Liver (tissue), 9 donors: ENCODE measurements around the gene NOC2L. TPM values are rescaled to one million over a fixed set of nuclear protein-coding genes. Genes with fewer than 3 reads are reported as not detected.

ENCODE experiments used
- DNase-seq: peaks from one replicate; pipeline ENCODE4 v3.0.0-alpha.2; 2017; ENCODE audit warnings: low spot score
- H3K27ac ChIP-seq, 2 donors: one replicate each; pipeline ENCODE4 v1.7.0; 2013; ENCODE audit warnings: inconsistent platforms in 2 of 2, low read length in 2 of 2, control low read depth in 1 of 2, low read depth in 1 of 2, mild to moderate bottlenecking in 1 of 2
- H3K27me3 ChIP-seq, 4 donors: one replicate each; pipeline versions ENCODE4 v1.6.1 to v1.7.0; 2013; ENCODE audit warnings: low read length in 3 of 4, inconsistent platforms in 1 of 4, mild to moderate bottlenecking in 1 of 4, moderate library complexity in 1 of 4; ENCODE audit not compliant: control insufficient read depth in 4 of 4, insufficient read depth in 4 of 4
- H3K36me3 ChIP-seq, 4 donors: one replicate each; pipeline versions ENCODE4 v1.6.1 to v1.7.0; 2013; ENCODE audit warnings: low read length in 3 of 4, mild to moderate bottlenecking in 3 of 4, low read depth in 1 of 4, moderate library complexity in 1 of 4; ENCODE audit not compliant: control insufficient read depth in 4 of 4, insufficient read depth in 3 of 4
- H3K4me1 ChIP-seq, 4 donors: one replicate each; pipeline versions ENCODE4 v1.6.1 to v1.7.0; 2013; ENCODE audit warnings: low read length in 3 of 4, mild to moderate bottlenecking in 3 of 4, moderate library complexity in 1 of 4; ENCODE audit not compliant: control insufficient read depth in 4 of 4, insufficient read depth in 4 of 4
- H3K4me3 ChIP-seq, 3 donors: one replicate each; pipeline versions ENCODE4 v1.6.1 to v1.7.0; 2013; ENCODE audit warnings: low read length in 3 of 3, control low read depth in 1 of 3, low read depth in 1 of 3, mild to moderate bottlenecking in 1 of 3
- H3K9ac ChIP-seq, 2 donors: one replicate each; pipeline ENCODE4 v1.7.0; 2013; ENCODE audit warnings: low read length in 2 of 2, mild to moderate bottlenecking in 2 of 2, moderate library complexity in 2 of 2, control low read depth in 1 of 2, low read depth in 1 of 2
- H3K9me3 ChIP-seq, 4 donors: one replicate each; pipeline versions ENCODE4 v1.6.1 to v1.7.0; 2013; ENCODE audit warnings: low read length in 3 of 4; ENCODE audit not compliant: control insufficient read depth in 4 of 4
- FOXA1 ChIP-seq: IDR thresholded peaks from 2 replicates; pipeline ENCODE4 v1.6.1; 2016; ENCODE audit warnings: antibody characterized with exemption
- FOXA2 ChIP-seq: IDR thresholded peaks from 2 replicates; pipeline ENCODE4 v1.6.1; 2016; ENCODE audit warnings: antibody characterized with exemption
- GABPA ChIP-seq, 2 donors: IDR thresholded peaks in 1 of 2; conservative IDR thresholded peaks in 1 of 2; 2 replicates each; pipeline ENCODE4 v1.6.1; 2016; ENCODE audit warnings: antibody characterized with exemption in 2 of 2, mild to moderate bottlenecking in 1 of 2, moderate library complexity in 1 of 2
- HNF4A ChIP-seq, 2 donors: conservative IDR thresholded peaks; 2 replicates each; pipeline ENCODE4 v1.6.1; 2016; ENCODE audit warnings: antibody characterized with exemption in 2 of 2, mild to moderate bottlenecking in 2 of 2
- HNF4G ChIP-seq: IDR thresholded peaks from 2 replicates; pipeline ENCODE4 v1.6.1; 2016; ENCODE audit warnings: antibody characterized with exemption
- MAX ChIP-seq: IDR thresholded peaks from 2 replicates; pipeline ENCODE4 v1.6.1; 2016; ENCODE audit warnings: antibody characterized with exemption
- NR2F2 ChIP-seq: IDR thresholded peaks from 2 replicates; pipeline ENCODE4 v1.6.1; 2016; ENCODE audit warnings: antibody characterized with exemption
- RAD21 ChIP-seq, 2 donors: IDR thresholded peaks; 2 replicates each; pipeline ENCODE4 v1.6.1; 2016; ENCODE audit warnings: antibody characterized with exemption in 2 of 2, mild to moderate bottlenecking in 2 of 2
- REST ChIP-seq: IDR thresholded peaks from 2 replicates; pipeline ENCODE4 v1.6.1; 2016; ENCODE audit warnings: antibody characterized with exemption, mild to moderate bottlenecking
- SP1 ChIP-seq: IDR thresholded peaks from 2 replicates; pipeline ENCODE4 v1.6.1; 2018; ENCODE audit warnings: antibody characterized with exemption, mild to moderate bottlenecking
- TAF1 ChIP-seq: conservative IDR thresholded peaks from 2 replicates; pipeline ENCODE4 v1.6.1; 2016; ENCODE audit warnings: antibody characterized with exemption, mild to moderate bottlenecking
- YY1 ChIP-seq: IDR thresholded peaks from 2 replicates; pipeline ENCODE4 v1.6.1; 2016; ENCODE audit warnings: antibody characterized with exemption, mild to moderate bottlenecking
- WGBS: extraction: QIAGEN DNeasy Blood & Tissue Kit; methylation state at CpG from one replicate; pipeline ENCODE4 v1.1.7; 2013; 5-methylcytosine and 5-hydroxymethylcytosine counted together
- polyA plus RNA-seq, 2 donors: library from polyadenylated mRNA; stranded (reverse) in 1 of 2; unstranded in 1 of 2; fragments of 200-250 nt in 1 of 2; fragments of >200 nt in 1 of 2; fragmentation: Nextera tagmentation in 1 of 2; extraction: Ambion mirVana in 1 of 2; gene quantifications; one replicate each; pipeline versions ENCODE4 v1.2.1 to v1.2.3, GENCODE V29; 2013 to 2015
- total RNA-seq, 2 donors: library from RNA; depleted of rRNA; stranded (reverse); fragments of >200 nt; gene quantifications; one replicate each; pipeline ENCODE4 v1.2.3, GENCODE V29; 2014
- TF ChIP-seq, protein P1 (sequence below): IDR thresholded peaks from 2 replicates; pipeline ENCODE4 v1.6.1; 2016; ENCODE audit warnings: antibody characterized with exemption
- TF ChIP-seq, protein P2 (sequence below): IDR thresholded peaks from 2 replicates; pipeline ENCODE4 v1.6.1; 2016; ENCODE audit warnings: antibody characterized with exemption
- donor health status: healthy.
- donor health status: healthy.
- donor health status: healthy.
- donor health status: healthy.
- donor health status: healthy.

NOC2L gene
- total and polyA plus RNA-seq, 4 donors = 17.1 to 34.5 (median 30.0) TPM

DNA sequence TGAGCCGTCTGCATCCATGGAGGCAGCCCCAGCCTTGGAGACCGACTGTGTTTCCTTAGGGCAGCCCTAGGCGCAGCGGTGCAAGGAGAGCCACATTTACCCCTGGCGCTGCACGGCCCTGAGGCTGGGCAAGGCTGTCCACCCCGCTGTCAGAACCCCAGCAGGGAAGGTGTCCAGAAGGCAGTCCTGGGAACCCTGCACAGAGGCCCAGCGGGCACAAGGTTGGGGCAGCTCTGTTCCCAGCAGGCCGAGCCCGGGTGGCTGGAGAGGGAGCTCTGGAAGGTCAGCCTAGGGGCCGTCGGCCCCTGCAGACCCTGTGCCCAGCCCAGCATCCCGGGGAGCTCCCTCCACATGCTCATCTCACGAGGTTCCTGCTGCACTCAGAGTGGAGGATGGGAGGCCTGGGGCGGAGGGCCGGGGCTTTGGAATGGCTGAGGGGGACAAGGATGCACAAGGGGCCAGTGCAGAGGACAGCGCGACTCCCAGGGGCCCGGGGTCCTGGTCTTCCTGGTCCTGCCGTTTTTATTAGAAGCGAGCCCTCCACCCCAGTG, 55.3 kb downstream of the NOC2L start (continued):
- TF ChIP-seq, protein P1, sequence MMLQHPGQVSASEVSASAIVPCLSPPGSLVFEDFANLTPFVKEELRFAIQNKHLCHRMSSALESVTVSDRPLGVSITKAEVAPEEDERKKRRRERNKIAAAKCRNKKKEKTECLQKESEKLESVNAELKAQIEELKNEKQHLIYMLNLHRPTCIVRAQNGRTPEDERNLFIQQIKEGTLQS = no peak
- TF ChIP-seq RAD21 (IDR thresholded peaks at IDR 0.05) = no peak
- no peak for TF ChIP-seq FOXA1
- no peak for TF ChIP-seq GABPA (IDR thresholded peaks at IDR 0.05 in 1 of 2, conservative IDR thresholded peaks at IDR 0.05 in 1 of 2)

DNA sequence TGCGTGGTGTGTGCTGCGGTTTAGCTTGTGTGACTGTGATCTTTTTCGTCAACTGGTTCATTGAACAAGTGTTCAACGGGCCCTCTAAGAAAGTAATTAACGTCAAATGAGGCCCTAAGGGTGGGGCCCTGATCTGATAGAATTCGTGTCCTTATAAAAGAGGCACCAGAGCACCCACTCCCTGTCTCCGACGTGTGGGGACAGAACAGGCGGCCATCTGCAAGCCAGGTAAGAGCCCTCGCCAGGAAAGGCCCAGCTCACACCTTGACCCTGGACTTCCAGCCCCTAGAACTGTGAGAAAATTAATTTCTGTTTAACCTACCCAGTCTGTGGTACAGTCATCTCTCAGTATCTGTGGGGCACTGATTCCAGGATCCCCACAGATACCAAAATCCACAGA, 55.8 kb downstream of the NOC2L start:
- Histone ChIP-seq H3K27me3 (peaks cover 0 to 3% (median under 1%) of the 10 kb centered on the region in 4 donors), H3K36me3 (no peaks in the 10 kb centered on the region), H3K9ac (no peak overlapping the region), H3K4me3 (no peak overlapping the region), H3K9me3 (no peaks in the 10 kb centered on the region), H3K4me1 (peaks cover 0 to 3% (median 2%) of the 10 kb centered on the region in 4 donors), H3K27ac (no peak overlapping the region)
- no peak for TF ChIP-seq TAF1
- TF ChIP-seq YY1 = no peak
- TF ChIP-seq FOXA1 = no peak
- TF ChIP-seq MAX = no peak
- TF ChIP-seq NR2F2 = no peak
- no peak for TF ChIP-seq SP1
- no peak for TF ChIP-seq RAD21 (IDR thresholded peaks at IDR 0.05)
- no peak for TF ChIP-seq HNF4G
- TF ChIP-seq, protein P2, sequence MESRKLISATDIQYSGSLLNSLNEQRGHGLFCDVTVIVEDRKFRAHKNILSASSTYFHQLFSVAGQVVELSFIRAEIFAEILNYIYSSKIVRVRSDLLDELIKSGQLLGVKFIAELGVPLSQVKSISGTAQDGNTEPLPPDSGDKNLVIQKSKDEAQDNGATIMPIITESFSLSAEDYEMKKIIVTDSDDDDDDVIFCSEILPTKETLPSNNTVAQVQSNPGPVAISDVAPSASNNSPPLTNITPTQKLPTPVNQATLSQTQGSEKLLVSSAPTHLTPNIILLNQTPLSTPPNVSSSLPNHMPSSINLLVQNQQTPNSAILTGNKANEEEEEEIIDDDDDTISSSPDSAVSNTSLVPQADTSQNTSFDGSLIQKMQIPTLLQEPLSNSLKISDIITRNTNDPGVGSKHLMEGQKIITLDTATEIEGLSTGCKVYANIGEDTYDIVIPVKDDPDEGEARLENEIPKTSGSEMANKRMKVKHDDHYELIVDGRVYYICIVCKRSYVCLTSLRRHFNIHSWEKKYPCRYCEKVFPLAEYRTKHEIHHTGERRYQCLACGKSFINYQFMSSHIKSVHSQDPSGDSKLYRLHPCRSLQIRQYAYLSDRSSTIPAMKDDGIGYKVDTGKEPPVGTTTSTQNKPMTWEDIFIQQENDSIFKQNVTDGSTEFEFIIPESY = no peak
- no peak for TF ChIP-seq HNF4A (conservative IDR thresholded peaks at IDR 0.05)
- no peak for TF ChIP-seq GABPA (IDR thresholded peaks at IDR 0.05 in 1 of 2, conservative IDR thresholded peaks at IDR 0.05 in 1 of 2)
- TF ChIP-seq, protein P1 = no peak
- TF ChIP-seq FOXA2 = no peak
- TF ChIP-seq REST = no peak
- 93% methylated on average over 10 of the region's 10 CpGs for WGBS
- DNase-seq = no peak

DNA sequence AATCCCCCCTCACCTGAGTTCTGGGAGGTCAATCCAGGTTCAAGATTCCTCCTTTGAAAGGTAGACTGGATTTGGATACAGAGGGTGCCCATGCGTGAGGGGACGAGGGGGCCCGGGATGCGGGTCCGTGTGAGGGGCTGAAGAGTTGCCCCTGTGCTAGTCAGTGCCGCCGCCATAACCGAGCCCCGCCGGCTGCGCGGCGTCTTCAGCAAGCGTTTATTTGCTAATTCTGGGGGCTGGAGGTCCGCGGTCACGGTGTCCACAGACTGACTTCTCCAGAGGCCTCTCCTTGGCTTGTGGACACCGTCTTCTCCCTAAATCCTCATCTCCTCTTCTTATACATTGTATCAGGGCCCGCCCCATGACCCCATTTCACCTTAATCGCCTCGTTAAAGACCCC, 56.3 kb downstream of the NOC2L start:
- TF ChIP-seq FOXA1 = no peak
- no peak for TF ChIP-seq MAX
- DNase-seq = no peak
- no peaks in the 10 kb centered on the region for H3K9me3 ChIP-seq
- H3K9ac ChIP-seq = no peak overlapping the region
- H3K27me3 ChIP-seq = peaks cover 0 to 3% (median 0%) of the 10 kb centered on the region in 4 donors
- no peak overlapping the region for H3K27ac ChIP-seq
- H3K36me3 ChIP-seq = no peaks in the 10 kb centered on the region
- peaks cover 0 to 3% (median 2%) of the 10 kb centered on the region in 4 donors for H3K4me1 ChIP-seq
- 94% methylated on average over 21 of the region's 21 CpGs for whole genome bisulfite sequencing
- no peak overlapping the region for H3K4me3 ChIP-seq
